ENCODE results near the gene SLC9A9.
"Not testable (repeated sequence)": the region's sequence is repeated elsewhere in the genome, so short reads cannot be mapped to it uniquely, and the experiment has no call there.

The SLC9A9 gene

DNA sequence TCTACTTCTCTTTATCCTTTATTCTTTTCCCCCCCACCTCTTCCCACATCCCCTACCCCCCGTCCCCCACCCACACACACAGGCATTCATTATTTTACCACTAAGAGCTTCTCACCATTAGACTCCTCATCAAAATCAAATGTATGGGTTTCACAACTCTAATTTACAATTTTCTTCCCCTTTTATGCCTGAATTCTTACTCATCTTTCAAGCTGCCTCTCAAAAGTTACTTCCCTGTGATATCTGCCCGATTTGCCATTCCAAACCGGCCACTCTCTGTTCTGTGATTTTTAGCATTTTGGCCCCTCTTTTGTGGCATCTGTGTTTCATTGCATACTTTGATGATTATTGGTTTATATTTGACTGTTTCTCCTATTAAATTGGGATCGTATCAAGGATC, 42.2 kb downstream of the SLC9A9 start:
- Histone ChIP-seq H3K4me1 (ENCODE audit: control extremely low read depth in 1 of 4, control insufficient read depth in 4 of 4, insufficient read depth in 4 of 4, low read length in 3 of 4) (peaks cover 0 to 4% (median 3%) of the 10 kb centered on the region in 4 experiments), H3K9me3 (ENCODE audit: control extremely low read depth in 1 of 5, control insufficient read depth in 4 of 5, insufficient read depth in 2 of 5, low read depth in 1 of 5, low read length in 4 of 5) (no peaks in the 10 kb centered on the region), H3K27ac (ENCODE audit: insufficient read depth in 1 of 2, low read depth in 1 of 2, low read length in 2 of 2, poor library complexity in 1 of 2, severe bottlenecking in 2 of 2) (no peak overlapping the region), H3K4me3 (ENCODE audit: control insufficient read depth in 1 of 7, extremely low read depth in 1 of 7, insufficient read depth in 4 of 7, low read depth in 2 of 7, low read length in 6 of 7) (no peak overlapping the region), H3K36me3 (ENCODE audit: control insufficient read depth in 4 of 4, insufficient read depth in 4 of 4, low read length in 3 of 4) (no peaks in the 10 kb centered on the region), H3K27me3 (replicated peaks in 2 of 5; ENCODE audit: control insufficient read depth in 4 of 5, insufficient read depth in 5 of 5, low read length in 4 of 5) (no peaks in the 10 kb centered on the region)
- no peak for DNase-seq
- WGBS (ENCODE audit: insufficient coverage), result 76% methylated on average over 2 of the region's 4 CpGs
- POLR2A ChIA-PET, result no interaction called here
- CTCF ChIA-PET, result no interaction called here

DNA sequence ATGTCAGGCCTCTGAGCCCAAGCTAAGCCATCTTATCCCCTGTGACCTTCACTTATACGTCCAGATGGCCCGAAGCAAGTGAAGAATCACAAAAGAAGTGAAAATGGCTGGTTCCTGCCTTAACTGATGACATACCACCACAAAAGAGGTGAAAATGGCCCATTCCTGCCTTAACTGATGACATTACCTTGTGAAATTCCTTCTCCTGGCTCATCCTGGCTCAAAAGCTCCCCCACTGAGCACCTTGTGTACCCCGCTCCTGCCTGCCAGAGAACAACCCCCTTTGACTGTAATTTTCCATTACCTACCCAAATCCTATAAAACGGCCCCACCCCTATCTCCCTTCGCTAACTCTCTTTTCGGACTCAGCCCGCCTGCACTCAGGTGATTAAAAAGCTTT, 42.8 kb downstream of the SLC9A9 start:
- H3K27ac ChIP-seq (ENCODE audit: insufficient read depth in 1 of 2, low read depth in 1 of 2, low read length in 2 of 2, poor library complexity in 1 of 2, severe bottlenecking in 2 of 2); H3K9me3 ChIP-seq (ENCODE audit: control extremely low read depth in 1 of 5, control insufficient read depth in 4 of 5, insufficient read depth in 2 of 5, low read depth in 1 of 5, low read length in 4 of 5); H3K27me3 ChIP-seq (replicated peaks in 2 of 5; ENCODE audit: control insufficient read depth in 4 of 5, insufficient read depth in 5 of 5, low read length in 4 of 5); H3K4me3 ChIP-seq (ENCODE audit: control insufficient read depth in 1 of 7, extremely low read depth in 1 of 7, insufficient read depth in 4 of 7, low read depth in 2 of 7, low read length in 6 of 7); H3K36me3 ChIP-seq (ENCODE audit: control insufficient read depth in 4 of 4, insufficient read depth in 4 of 4, low read length in 3 of 4); DNase-seq; POLR2A ChIA-PET; H3K4me1 ChIP-seq (ENCODE audit: control extremely low read depth in 1 of 4, control insufficient read depth in 4 of 4, insufficient read depth in 4 of 4, low read length in 3 of 4); CTCF ChIA-PET: not testable (repeated sequence)
- WGBS (ENCODE audit: insufficient coverage), result 96% methylated on average over 5 of the region's 7 CpGs

DNA sequence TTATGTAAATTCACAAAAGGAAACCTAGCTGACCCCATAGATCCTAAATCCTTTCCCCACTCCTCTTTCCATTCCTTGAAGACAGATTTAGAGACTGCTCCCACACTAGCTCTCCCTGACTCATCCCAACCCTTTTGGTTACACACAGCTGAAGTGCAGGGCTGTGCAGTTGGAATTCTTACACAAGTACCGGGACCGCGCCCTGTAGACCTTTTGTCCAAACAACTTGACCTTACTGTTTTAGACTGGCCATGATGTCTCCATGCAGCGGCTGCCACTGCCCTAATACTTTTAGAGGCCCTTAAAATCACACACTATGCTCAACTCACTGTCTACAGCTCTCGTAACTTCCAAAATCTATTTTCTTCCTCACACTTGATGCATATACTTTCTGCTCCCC, 47.2 kb downstream of the SLC9A9 start:
- H3K4me1 ChIP-seq (ENCODE audit: control extremely low read depth in 1 of 4, control insufficient read depth in 4 of 4, insufficient read depth in 4 of 4, low read length in 3 of 4); H3K36me3 ChIP-seq (ENCODE audit: control insufficient read depth in 4 of 4, insufficient read depth in 4 of 4, low read length in 3 of 4); H3K4me3 ChIP-seq (ENCODE audit: control insufficient read depth in 1 of 7, extremely low read depth in 1 of 7, insufficient read depth in 4 of 7, low read depth in 2 of 7, low read length in 6 of 7); H3K9me3 ChIP-seq (ENCODE audit: control extremely low read depth in 1 of 5, control insufficient read depth in 4 of 5, insufficient read depth in 2 of 5, low read depth in 1 of 5, low read length in 4 of 5); H3K27me3 ChIP-seq (replicated peaks in 2 of 5; ENCODE audit: control insufficient read depth in 4 of 5, insufficient read depth in 5 of 5, low read length in 4 of 5); CTCF ChIA-PET; POLR2A ChIA-PET; DNase-seq; H3K27ac ChIP-seq (ENCODE audit: insufficient read depth in 1 of 2, low read depth in 1 of 2, low read length in 2 of 2, poor library complexity in 1 of 2, severe bottlenecking in 2 of 2): not testable (repeated sequence)
- 91% methylated on average over 5 of the region's 5 CpGs for WGBS (ENCODE audit: insufficient coverage)

DNA sequence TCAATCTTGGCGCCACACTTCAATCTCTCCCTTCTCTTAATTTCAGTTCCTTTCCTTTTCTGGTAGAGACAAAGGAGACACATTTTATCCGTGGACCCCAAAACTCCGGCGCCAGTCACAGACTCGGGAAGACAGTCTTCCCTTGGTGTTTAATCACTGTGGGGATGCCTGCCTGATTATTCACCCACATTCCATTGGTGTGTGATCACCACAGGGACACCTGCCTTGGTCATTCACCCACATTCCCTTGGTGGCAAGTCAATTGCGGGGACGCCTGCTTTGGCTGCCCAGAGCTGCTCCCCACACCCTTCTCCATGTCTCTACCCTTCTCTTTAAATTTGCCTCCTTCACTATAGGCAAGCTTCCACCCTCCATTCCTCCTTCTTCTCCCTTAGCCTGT, 50.1 kb downstream of the SLC9A9 start:
- H3K9me3 ChIP-seq (ENCODE audit: control extremely low read depth in 1 of 5, control insufficient read depth in 4 of 5, insufficient read depth in 2 of 5, low read depth in 1 of 5, low read length in 4 of 5); DNase-seq; H3K4me3 ChIP-seq (ENCODE audit: control insufficient read depth in 1 of 7, extremely low read depth in 1 of 7, insufficient read depth in 4 of 7, low read depth in 2 of 7, low read length in 6 of 7); H3K36me3 ChIP-seq (ENCODE audit: control insufficient read depth in 4 of 4, insufficient read depth in 4 of 4, low read length in 3 of 4); H3K4me1 ChIP-seq (ENCODE audit: control extremely low read depth in 1 of 4, control insufficient read depth in 4 of 4, insufficient read depth in 4 of 4, low read length in 3 of 4); H3K27ac ChIP-seq (ENCODE audit: insufficient read depth in 1 of 2, low read depth in 1 of 2, low read length in 2 of 2, poor library complexity in 1 of 2, severe bottlenecking in 2 of 2); POLR2A ChIA-PET; H3K27me3 ChIP-seq (replicated peaks in 2 of 5; ENCODE audit: control insufficient read depth in 4 of 5, insufficient read depth in 5 of 5, low read length in 4 of 5); CTCF ChIA-PET: not testable (repeated sequence)
- 94% methylated on average over 7 of the region's 7 CpGs for WGBS (ENCODE audit: insufficient coverage)

DNA sequence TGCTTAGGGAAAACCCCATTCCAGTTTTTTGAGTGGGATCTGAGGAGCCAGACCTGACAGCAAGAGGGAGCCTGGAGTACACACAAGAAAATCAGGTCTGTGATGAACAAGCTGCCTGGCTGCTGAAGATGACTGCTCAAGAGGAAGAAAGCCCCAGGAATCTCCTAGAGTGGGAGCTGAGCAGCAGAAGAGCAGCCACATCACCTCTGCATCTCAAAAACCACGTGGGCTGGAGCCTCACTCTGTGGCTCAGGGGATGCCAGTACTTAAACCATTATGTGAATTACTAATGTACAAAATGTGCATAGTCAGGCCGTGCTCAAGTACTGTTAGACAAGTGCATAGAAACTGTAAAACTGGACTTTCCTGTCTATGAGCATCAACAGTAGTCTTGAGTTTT, 52.4 kb downstream of the SLC9A9 start:
- Histone ChIP-seq H3K36me3 (ENCODE audit: control insufficient read depth in 4 of 4, insufficient read depth in 4 of 4, low read length in 3 of 4) (no peaks in the 10 kb centered on the region), H3K27me3 (replicated peaks in 2 of 5; ENCODE audit: control insufficient read depth in 4 of 5, insufficient read depth in 5 of 5, low read length in 4 of 5) (no peaks in the 10 kb centered on the region), H3K9me3 (ENCODE audit: control extremely low read depth in 1 of 5, control insufficient read depth in 4 of 5, insufficient read depth in 2 of 5, low read depth in 1 of 5, low read length in 4 of 5) (peaks cover 0 to 2% (median 0%) of the 10 kb centered on the region in 5 experiments), H3K4me3 (ENCODE audit: control insufficient read depth in 1 of 7, extremely low read depth in 1 of 7, insufficient read depth in 4 of 7, low read depth in 2 of 7, low read length in 6 of 7) (no peak overlapping the region), H3K27ac (ENCODE audit: insufficient read depth in 1 of 2, low read depth in 1 of 2, low read length in 2 of 2, poor library complexity in 1 of 2, severe bottlenecking in 2 of 2) (no peak overlapping the region), H3K4me1 (ENCODE audit: control extremely low read depth in 1 of 4, control insufficient read depth in 4 of 4, insufficient read depth in 4 of 4, low read length in 3 of 4) (no peaks in the 10 kb centered on the region)
- WGBS (ENCODE audit: insufficient coverage), result 63% methylated on average over 1 of the region's 2 CpGs
- no peak for DNase-seq
- POLR2A ChIA-PET, result interaction anchor here (0.6 kb wide), 1 partner anchor 419 kb away, joined by 3 read pairs; no protein-coding TSS in a partner anchor
- CTCF ChIA-PET, result no interaction called here

DNA sequence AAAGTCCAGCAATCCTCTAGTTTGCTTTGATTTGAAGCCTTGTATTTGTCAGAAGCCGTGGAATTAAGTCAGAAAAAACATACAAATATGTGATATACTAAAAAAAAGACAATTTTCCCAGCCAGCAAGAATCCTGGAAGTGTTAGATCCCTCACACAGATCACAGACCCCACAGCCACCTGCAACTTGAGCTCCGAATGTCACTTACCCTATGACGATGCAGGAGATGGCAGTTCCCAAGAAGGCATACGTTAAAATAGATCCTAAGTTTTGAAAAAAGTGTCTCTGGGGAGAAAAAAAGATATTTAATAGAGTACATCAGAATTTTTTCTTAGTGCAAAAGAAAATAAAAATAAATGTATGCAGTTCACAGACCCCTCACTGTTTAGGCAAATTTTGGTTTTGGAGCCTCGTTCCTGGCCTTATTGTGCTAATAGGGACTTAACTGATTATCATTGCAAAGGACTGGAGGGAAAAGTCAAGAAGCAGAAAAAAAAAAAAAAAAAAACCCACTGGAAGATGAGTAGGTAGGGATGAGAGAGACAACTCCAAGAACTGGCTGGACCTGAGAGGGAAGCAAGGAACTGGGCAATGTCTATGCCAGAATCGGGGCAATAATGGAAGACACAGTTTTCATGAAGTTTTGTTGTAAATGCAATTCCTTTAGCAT, 53.3 kb downstream of the SLC9A9 start:
- H3K36me3 ChIP-seq (ENCODE audit: control insufficient read depth in 4 of 4, insufficient read depth in 4 of 4, low read length in 3 of 4), result no peaks in the 10 kb centered on the region
- POLR2A ChIA-PET, result no interaction called here
- no peak overlapping the region for H3K4me3 ChIP-seq (ENCODE audit: control insufficient read depth in 1 of 7, extremely low read depth in 1 of 7, insufficient read depth in 4 of 7, low read depth in 2 of 7, low read length in 6 of 7)
- WGBS (ENCODE audit: insufficient coverage), result no CpG with 5 or more reads among the region's 6 CpGs
- peaks cover 0 to 2% (median 0%) of the 10 kb centered on the region in 5 experiments for H3K9me3 ChIP-seq (ENCODE audit: control extremely low read depth in 1 of 5, control insufficient read depth in 4 of 5, insufficient read depth in 2 of 5, low read depth in 1 of 5, low read length in 4 of 5)
- H3K4me1 ChIP-seq (ENCODE audit: control extremely low read depth in 1 of 4, control insufficient read depth in 4 of 4, insufficient read depth in 4 of 4, low read length in 3 of 4), result no peaks in the 10 kb centered on the region
- no peak overlapping the region for H3K27ac ChIP-seq (ENCODE audit: insufficient read depth in 1 of 2, low read depth in 1 of 2, low read length in 2 of 2, poor library complexity in 1 of 2, severe bottlenecking in 2 of 2)
- no peaks in the 10 kb centered on the region for H3K27me3 ChIP-seq (replicated peaks in 2 of 5; ENCODE audit: control insufficient read depth in 4 of 5, insufficient read depth in 5 of 5, low read length in 4 of 5)
- DNase-seq, result no peak
- CTCF ChIA-PET, result no interaction called here

DNA sequence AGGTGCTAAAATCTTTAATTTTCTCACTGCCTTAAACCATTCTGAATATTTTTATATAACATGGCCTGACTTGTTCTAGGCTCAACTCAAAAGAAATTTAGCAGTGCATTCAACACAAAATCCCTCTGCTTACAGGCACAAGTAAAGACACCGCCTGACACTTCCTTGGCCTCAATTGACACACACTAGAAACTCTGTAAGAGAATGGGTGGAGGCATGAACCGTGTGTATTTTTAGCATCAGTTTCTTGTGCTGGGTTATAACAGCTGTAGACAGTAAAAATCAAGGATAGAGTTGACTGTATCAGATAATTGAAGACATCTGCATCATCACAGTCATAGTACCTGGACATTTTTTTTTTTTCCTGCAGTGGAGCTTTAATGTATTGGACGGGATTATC, 54.3 kb downstream of the SLC9A9 start:
- H3K27me3 ChIP-seq (replicated peaks in 2 of 5; ENCODE audit: control insufficient read depth in 4 of 5, insufficient read depth in 5 of 5, low read length in 4 of 5), result no peaks in the 10 kb centered on the region
- H3K4me3 ChIP-seq (ENCODE audit: control insufficient read depth in 1 of 7, extremely low read depth in 1 of 7, insufficient read depth in 4 of 7, low read depth in 2 of 7, low read length in 6 of 7), result no peak overlapping the region
- no peaks in the 10 kb centered on the region for H3K4me1 ChIP-seq (ENCODE audit: control extremely low read depth in 1 of 4, control insufficient read depth in 4 of 4, insufficient read depth in 4 of 4, low read length in 3 of 4)
- 83% methylated on average over 1 of the region's 3 CpGs for WGBS (ENCODE audit: insufficient coverage)
- ChIA-PET CTCF (no interaction called here), POLR2A (no interaction called here)
- H3K9me3 ChIP-seq (ENCODE audit: control extremely low read depth in 1 of 5, control insufficient read depth in 4 of 5, insufficient read depth in 2 of 5, low read depth in 1 of 5, low read length in 4 of 5), result peaks cover 0 to 2% (median 0%) of the 10 kb centered on the region in 5 experiments
- no peak overlapping the region for H3K27ac ChIP-seq (ENCODE audit: insufficient read depth in 1 of 2, low read depth in 1 of 2, low read length in 2 of 2, poor library complexity in 1 of 2, severe bottlenecking in 2 of 2)
- no peak for DNase-seq
- H3K36me3 ChIP-seq (ENCODE audit: control insufficient read depth in 4 of 4, insufficient read depth in 4 of 4, low read length in 3 of 4), result no peaks in the 10 kb centered on the region

Measured in common myeloid progenitor, CD34-positive (primary cell).